Endothelial cell of umbilical vein (primary cell): Measurements from ENCODE around the gene RPRD1A. TPM values are rescaled to one million over a fixed set of nuclear protein-coding genes. Genes with fewer than 3 reads are reported as not detected.

Experiments used
- BruUV-seq: library from RNA; stranded (reverse); fragments of 400-500 nt; replicated peaks from 2 replicates; lab custom pipeline; 2021; lab: Mats Ljungman, UMichigan
- CTCF ChIA-PET: fragments of 300-600, 350-600 bp; sonication (Branson Sonifier 250); formaldehyde crosslinking; loops from one replicate; lab custom pipeline; 2021; ENCODE audit warnings: antibody characterized with exemption, inconsistent platforms; lab: Charles Lee
- POLR2A ChIA-PET: fragments of 300-600, 350-600 bp; sonication (Branson Sonifier 250); formaldehyde crosslinking; loops from one replicate; lab custom pipeline; 2021; ENCODE audit warnings: antibody characterized with exemption, inconsistent platforms; lab: Charles Lee
- DNase-seq: peaks from one replicate; pipeline ENCODE4 v3.0.0-alpha.2; 2011; ENCODE audit warnings: low read depth, low spot score
- FAIRE-seq: peaks from 2 replicates; lab custom pipeline; 2011; peaks lifted over from hg19 to GRCh38; lab: Jason Lieb, UNC
- H2AFZ ChIP-seq: 2 replicates; pipeline ENCODE4 v1.6.0; 2012; ENCODE audit warnings: low read depth, low read length, control low read depth, inconsistent platforms
- H3K27ac ChIP-seq: 2 replicates; pipeline ENCODE4 v1.5.1; 2011; ENCODE audit warnings: low read depth, mild to moderate bottlenecking, control low read depth, low read length, moderate library complexity; ENCODE audit not compliant: insufficient read depth
- H3K27me3 ChIP-seq, 2 experiments: 2 replicates each; pipeline versions ENCODE4 v1.6.0 to v1.6.1; 2011; ENCODE audit warnings: low read length in 2 of 2, mixed read lengths in 1 of 2; ENCODE audit not compliant: control insufficient read depth in 2 of 2, insufficient read depth in 2 of 2
- H3K36me3 ChIP-seq, 2 experiments: 2 replicates in 1 of 2; 3 replicates in 1 of 2; pipeline ENCODE4 v1.5.1; 2011; ENCODE audit warnings: low read length in 2 of 2, mild to moderate bottlenecking in 1 of 2, moderate library complexity in 1 of 2; ENCODE audit not compliant: control insufficient read depth in 2 of 2, insufficient read depth in 2 of 2; ENCODE audit errors: extremely low read depth in 1 of 2
- H3K4me1 ChIP-seq: 3 replicates; pipeline ENCODE4 v1.5.1; 2011; ENCODE audit warnings: mild to moderate bottlenecking, low read length; ENCODE audit not compliant: control insufficient read depth, insufficient read depth; ENCODE audit errors: extremely low read depth
- H3K4me2 ChIP-seq: 2 replicates; pipeline ENCODE4 v1.6.1; 2011; ENCODE audit warnings: low read length, control low read depth, mixed read lengths; ENCODE audit not compliant: insufficient read depth
- H3K4me3 ChIP-seq, 3 experiments: fragments of 200-600 bp in 1 of 3; sonication (generic), shearing (Covaris generic) in 1 of 3; replicated peaks in 1 of 3; 2 replicates each; pipeline ENCODE4 v1.5.1; 2011 to 2016; ENCODE audit warnings: control low read depth in 3 of 3, low read length in 3 of 3, mild to moderate bottlenecking in 2 of 3, inconsistent platforms in 1 of 3, low read depth in 1 of 3, moderate library complexity in 1 of 3; ENCODE audit not compliant: insufficient read depth in 1 of 3
- H3K79me2 ChIP-seq: 2 replicates; pipeline ENCODE4 v1.6.0; 2012; ENCODE audit warnings: low read length, inconsistent platforms; ENCODE audit not compliant: control insufficient read depth, insufficient read depth
- H3K9ac ChIP-seq: replicated peaks from 2 replicates; pipeline ENCODE3; 2011; ENCODE audit warnings: low read length, control low read depth; ENCODE audit not compliant: insufficient read depth; ENCODE audit errors: extremely low read depth
- H3K9me1 ChIP-seq: replicated peaks from 3 replicates; pipeline ENCODE4 v1.6.0; 2011; ENCODE audit warnings: mild to moderate bottlenecking, low read length; ENCODE audit not compliant: control insufficient read depth, insufficient read depth; ENCODE audit errors: extremely low read depth
- H3K9me3 ChIP-seq: replicated peaks from 2 replicates; pipeline ENCODE4 v1.5.1; 2012; ENCODE audit warnings: low read length, inconsistent platforms; ENCODE audit not compliant: control insufficient read depth, insufficient read depth
- H4K20me1 ChIP-seq: replicated peaks from 2 replicates; pipeline ENCODE3; 2011; ENCODE audit warnings: mild to moderate bottlenecking, low read length; ENCODE audit not compliant: control insufficient read depth, insufficient read depth; ENCODE audit errors: extremely low read depth
- CTCF ChIP-seq, 2 donors: IDR thresholded peaks; 1 replicate in 1 of 2; 2 replicates in 1 of 2; pipeline ENCODE4 v1.5.1; 2011; ENCODE audit warnings: low read length in 2 of 2, mild to moderate bottlenecking in 2 of 2, moderate library complexity in 2 of 2, control low read depth in 1 of 2, inconsistent platforms in 1 of 2, low read depth in 1 of 2; ENCODE audit not compliant: insufficient read depth in 1 of 2; ENCODE audit errors: extremely low read depth in 1 of 2
- GATA2 ChIP-seq: IDR thresholded peaks from 2 replicates; pipeline ENCODE4 v1.7.0; 2011; ENCODE audit warnings: low read depth, mild to moderate bottlenecking, moderate library complexity, mixed read lengths, low read length; ENCODE audit not compliant: insufficient read length, insufficient read depth
- JUN ChIP-seq: IDR thresholded peaks from 2 replicates; pipeline ENCODE4 v1.6.1; 2011; ENCODE audit warnings: borderline replicate concordance, low read depth; ENCODE audit not compliant: insufficient read length, insufficient read depth
- MYC ChIP-seq: IDR thresholded peaks from one replicate; pipeline ENCODE4 v1.6.1; 2011; ENCODE audit warnings: mild to moderate bottlenecking, low read depth, low read length
- dilution Hi-C: fragments of 300-500 bp; cut with MboI; formaldehyde crosslinking; loops from one replicate; pipeline ENCODE4 v1.15.0; 2019; ENCODE audit warnings: low sequenced_read_pairs; ENCODE audit not compliant: extremely low pct_ligation_motif_present
- intact Hi-C: fragments of 100-400 bp; cut with micrococcal nuclease; formaldehyde crosslinking; loops from one replicate; pipeline ENCODE4 v1.10.0; 2022
- polyA plus RNA-seq, 4 experiments: library from polyadenylated mRNA; depleted of rRNA in 3 of 4; stranded (reverse) in 3 of 4; unstranded in 1 of 4; fragments of >200 nt; gene quantifications; 2 replicates each; pipeline versions ENCODE4 v1.2.1 to v1.2.3, GENCODE V29; 2011 to 2012; ENCODE audit warnings: missing spikeins in 1 of 4
- total RNA-seq: library from RNA; stranded (reverse); gene quantifications from 2 replicates; pipeline ENCODE4 v1.2.3, GENCODE V29; 2021
- TF ChIP-seq, protein P1 (sequence below): IDR thresholded peaks from 2 replicates; pipeline ENCODE4 v1.6.1; 2011; ENCODE audit not compliant: insufficient read depth, insufficient read length

RPRD1A gene
- total and polyA plus RNA-seq, 2 donors (not counting 3 experiments of a cell fraction or from before 2014, with no cell fraction given): 13.5 to 50.7 TPM

DNA sequence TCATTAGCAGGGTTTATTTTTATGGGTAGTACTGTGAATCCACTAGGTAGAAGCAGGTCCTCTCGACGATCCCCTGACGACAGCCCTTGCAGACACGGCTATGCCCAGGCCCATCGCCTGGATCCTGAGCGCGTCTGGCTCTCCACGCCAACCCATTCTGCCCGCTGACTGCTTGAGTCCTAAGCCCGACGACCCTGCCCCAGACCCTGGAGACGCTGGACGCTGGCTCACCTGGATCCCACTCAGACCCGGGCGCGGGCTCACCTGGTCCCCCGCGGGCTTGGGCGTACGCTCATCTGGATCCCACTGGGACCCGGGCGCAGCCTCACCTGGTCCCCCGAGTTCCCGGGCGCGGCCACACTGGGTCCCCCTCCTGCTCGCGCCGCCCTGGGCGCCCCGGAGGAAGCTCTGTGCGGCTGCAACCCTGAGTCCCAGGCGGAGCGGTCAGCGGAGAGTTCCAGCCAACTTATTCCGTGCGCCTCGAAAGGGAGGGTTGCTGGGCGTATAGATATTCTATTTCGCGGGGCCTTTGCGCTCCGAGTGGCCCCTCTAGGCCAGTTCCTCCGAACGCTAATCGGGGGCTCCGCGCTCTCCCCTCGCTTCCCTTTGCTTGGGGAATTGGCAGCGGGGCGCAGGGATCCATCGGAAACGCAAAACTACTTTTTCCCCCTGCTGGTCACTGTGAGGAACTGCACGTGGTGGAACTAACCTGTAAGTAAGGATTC is 117.3 kb downstream of the RPRD1A start:
- no peaks in the 10 kb centered on the region for H4K20me1 ChIP-seq
- TF ChIP-seq, protein P1, sequence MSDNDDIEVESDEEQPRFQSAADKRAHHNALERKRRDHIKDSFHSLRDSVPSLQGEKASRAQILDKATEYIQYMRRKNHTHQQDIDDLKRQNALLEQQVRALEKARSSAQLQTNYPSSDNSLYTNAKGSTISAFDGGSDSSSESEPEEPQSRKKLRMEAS: peak; percentile 57
- TF ChIP-seq JUN: no peak
- TF ChIP-seq GATA2: no peak
- TF ChIP-seq CTCF (IDR thresholded peaks at IDR 0.05; ENCODE audit: extremely low read depth in 1 of 2, insufficient read depth in 1 of 2, low read depth in 1 of 2, low read length in 2 of 2): peak; percentile 80 to 82
- TF ChIP-seq MYC: no peak
- H3K27me3 ChIP-seq: peaks cover 0 to 4% of the 10 kb centered on the region in 2 experiments
- H3K9me3 ChIP-seq: no peaks in the 10 kb centered on the region
- BruUV-seq: no TSS peak
- peak; percentile 24 for FAIRE-seq
- ChIA-PET POLR2A (no interaction called here), CTCF (interaction anchor here (0.6 to 3.5 kb wide), 50 partner anchors 9 to 595 kb away, joined by 3 to 93 read pairs (median 4); partner anchors contain the start of gene RMP24)
- intact Hi-C loops (loop anchor here (1.0 to 10.0 kb wide), 6 partner anchors 21 to 715 kb away; no protein-coding TSS in a partner anchor), dilution Hi-C loops (no loop called here)
- no peak overlapping the region for H3K27ac ChIP-seq
- H3K9ac ChIP-seq: peak overlapping the region; percentile 24
- DNase-seq: peak; percentile 67
- H3K79me2 ChIP-seq: no peaks in the 10 kb centered on the region
- H3K9me1 ChIP-seq: no peaks in the 10 kb centered on the region
- H3K4me3 ChIP-seq: peak overlapping the region; percentile 32 to 66 (median 39)
- peaks cover 3% of the 10 kb centered on the region for H3K4me1 ChIP-seq
- H3K4me2 ChIP-seq: peak overlapping the region; percentile 90
- no peaks in the 10 kb centered on the region for H3K36me3 ChIP-seq
- H2AFZ ChIP-seq: peak overlapping the region; percentile 91
